HG03103 (cell line): ENCODE results near the gene KLHL20.
"Not testable (repeated sequence)": the region's sequence is repeated elsewhere in the genome, so short reads cannot be mapped to it uniquely, and the experiment has no call there.

Source experiments
- ATAC-seq: cut with Tn5 transposase; IDR thresholded peaks from one replicate; pipeline ENCODE4 v1.9.1; 2021; ENCODE audit warnings: low read depth; ENCODE audit not compliant: unreplicated experiment

KLHL20 gene

GRCh38 chr1:173744651-173745050 lies 29.9 kb downstream of the KLHL20 start:
- no peak for ATAC-seq

DNA sequence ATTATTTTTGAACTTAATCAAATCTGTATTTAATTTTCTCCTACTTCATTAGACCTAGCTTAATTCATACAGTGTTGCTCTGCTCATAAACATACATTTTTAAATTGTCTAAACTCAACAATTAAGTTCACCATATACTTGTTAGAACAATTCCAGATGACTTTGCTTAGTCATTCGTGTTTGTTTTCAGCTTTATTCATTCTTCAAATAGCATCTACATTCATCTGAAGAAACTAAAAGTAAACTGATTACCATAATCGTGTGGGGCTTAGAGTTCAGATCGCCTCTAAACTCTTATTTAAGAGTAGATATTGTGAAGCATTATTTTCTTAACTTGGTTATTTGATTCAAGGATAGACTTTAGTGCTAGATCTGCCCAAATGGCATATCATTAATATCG lies 34.4 kb downstream of the KLHL20 start:
- ATAC-seq, result no peak

- ATAC-seq, result no peak
Measured at GRCh38 chr1:173753830-173754229, 39.0 kb downstream of the KLHL20 start.

DNA sequence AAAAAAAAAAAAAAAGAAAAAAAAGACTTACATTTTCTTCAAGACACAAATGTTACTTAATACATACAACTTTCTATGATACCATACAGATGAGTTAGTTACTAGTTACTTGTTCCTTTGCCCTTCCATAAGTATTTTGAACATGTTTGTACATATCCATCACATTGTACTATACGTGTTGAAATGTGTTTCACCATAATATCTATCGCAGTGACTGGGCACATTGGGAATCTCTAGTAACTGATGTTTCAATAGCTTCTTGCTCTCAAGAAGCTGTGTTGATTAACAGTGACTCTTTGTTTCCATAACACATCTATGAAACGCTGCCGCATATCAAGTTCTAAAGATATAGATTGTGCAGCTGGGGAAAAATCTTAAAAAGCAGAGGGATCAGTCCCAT lies 42.9 kb downstream of the KLHL20 start:
- no peak for ATAC-seq

DNA sequence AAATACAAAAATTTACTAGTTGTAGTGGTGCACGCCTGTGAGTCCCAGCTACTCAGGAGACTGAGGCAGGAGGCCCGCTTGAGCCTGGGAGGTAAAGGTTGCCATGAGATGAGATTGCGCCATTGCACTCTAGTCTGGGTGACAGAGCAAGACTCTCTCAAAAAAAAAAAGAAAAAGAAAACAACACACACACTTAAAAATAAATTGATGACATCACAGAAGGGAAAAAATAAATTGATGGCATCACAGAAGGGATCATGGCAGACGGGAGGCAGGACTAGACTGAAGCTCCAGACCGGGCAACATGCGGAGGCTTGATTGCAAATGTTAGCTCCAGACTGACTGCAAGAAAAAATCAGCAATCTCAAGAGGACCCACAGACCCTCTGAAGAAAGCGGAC lies 43.3 kb downstream of the KLHL20 start:
- ATAC-seq, result no peak

DNA sequence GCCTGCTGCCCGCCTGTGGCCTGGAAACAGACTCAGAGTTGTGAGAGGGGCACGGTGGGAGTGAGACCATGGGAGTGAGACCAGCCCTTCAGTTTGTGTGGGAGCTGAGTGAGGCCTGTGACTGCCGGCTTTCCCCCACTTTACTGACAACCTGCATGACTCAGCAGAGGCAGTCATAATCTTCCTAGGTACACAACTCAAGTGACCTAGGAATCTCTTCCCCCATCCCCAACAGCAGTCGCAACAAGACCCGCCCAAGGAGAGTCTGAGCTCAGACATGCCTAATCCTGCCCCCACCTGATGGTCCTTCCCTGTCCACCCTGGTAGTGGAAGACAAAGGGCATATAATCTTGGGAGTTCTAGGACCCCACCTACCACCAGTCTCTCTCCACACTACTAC lies 44.2 kb downstream of the KLHL20 start:
- no peak for ATAC-seq

DNA sequence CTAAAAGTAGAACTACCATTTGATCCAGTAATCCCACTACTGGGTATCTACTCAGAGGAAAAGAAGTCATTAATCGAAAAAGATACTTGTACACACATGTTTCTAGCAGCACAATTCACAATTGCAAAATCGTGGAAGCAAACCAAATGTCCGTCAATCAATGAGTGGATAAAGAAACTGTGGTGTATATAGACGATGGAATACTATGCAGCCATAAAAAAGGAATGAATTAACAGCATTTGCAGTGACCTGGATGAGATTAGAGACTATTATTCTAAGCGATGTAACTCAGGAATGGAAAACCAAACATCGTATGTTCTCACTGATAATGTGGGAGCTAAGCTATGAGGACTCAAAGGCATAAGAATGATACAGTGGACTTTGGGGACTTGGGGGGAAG lies 49.5 kb downstream of the KLHL20 start:
- ATAC-seq, result not testable (repeated sequence)

- ATAC-seq, result no peak
Measured at GRCh38 chr1:173768206-173768605, 53.4 kb downstream of the KLHL20 start.

GRCh38 chr1:173768827-173769226 lies 54.0 kb downstream of the KLHL20 start:
- no peak for ATAC-seq

- not testable (repeated sequence) for ATAC-seq
Measured at GRCh38 chr1:173770330-173770729, 55.5 kb downstream of the KLHL20 start.

- no peak for ATAC-seq
Measured at GRCh38 chr1:173771560-173771959, 56.8 kb downstream of the KLHL20 start.

- ATAC-seq, result no peak
Measured at GRCh38 chr1:173775578-173776226, 60.9 kb downstream of the KLHL20 start.

DNA sequence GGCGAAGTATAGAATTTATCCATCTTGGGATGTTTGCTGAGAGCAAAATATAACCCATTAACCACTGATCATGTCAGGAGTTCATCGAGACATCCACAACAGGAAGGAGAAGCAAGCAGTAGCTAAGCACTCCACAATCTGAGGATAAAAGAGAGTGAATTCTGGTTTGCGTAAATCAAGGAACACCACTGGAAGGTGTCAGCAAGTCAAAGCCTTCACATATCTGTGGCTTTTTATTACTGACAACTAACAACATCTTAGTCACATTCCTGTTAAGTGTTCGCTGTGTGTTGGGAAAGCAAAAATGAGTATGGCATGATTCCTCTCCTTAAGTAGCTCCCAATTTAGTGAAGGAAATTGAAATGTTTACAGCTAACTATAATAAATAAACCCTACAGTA lies 65.2 kb downstream of the KLHL20 start:
- ATAC-seq, result no peak

DNA sequence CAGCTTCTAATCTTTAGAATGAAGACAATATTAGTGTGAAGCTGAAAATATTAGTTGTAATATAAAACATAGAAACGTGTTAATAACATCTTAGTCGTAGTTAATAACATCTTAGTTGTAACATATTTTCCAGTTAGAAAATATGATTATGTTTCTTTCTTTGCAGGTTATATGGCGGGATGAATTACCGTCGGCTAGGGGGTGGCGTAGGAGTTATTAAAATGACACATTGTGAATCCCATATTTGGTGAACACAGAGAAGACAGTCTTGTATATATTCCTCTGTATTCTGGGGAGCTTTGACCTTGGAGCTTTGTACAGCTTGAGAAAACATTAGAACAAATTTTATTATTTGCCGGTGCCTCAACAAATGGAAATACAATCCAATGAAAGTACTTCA lies 70.2 kb downstream of the KLHL20 start:
- ATAC-seq, result no peak

DNA sequence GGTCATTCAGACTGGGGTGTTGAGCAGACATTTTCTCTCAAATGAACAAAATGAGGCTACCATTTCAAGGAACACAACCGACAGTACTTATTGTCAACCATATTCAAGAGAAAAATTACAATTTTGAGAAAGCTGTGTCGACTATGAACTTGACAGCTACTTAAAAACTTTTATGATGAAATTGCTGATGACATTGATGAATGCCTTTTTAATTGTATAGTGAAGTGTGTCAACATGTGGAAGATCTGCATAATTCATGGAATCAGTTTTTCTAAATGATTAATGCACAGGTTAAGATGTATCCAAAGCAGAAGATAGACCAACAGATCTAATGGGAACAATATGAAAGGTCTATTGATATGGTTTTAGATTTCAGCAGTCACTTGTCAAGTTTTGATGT lies 75.1 kb downstream of the KLHL20 start:
- ATAC-seq, result no peak

- ATAC-seq, result no peak
Measured at GRCh38 chr1:173798078-173798477, 83.3 kb downstream of the KLHL20 start.

- ATAC-seq, result not testable (repeated sequence)
Measured at GRCh38 chr1:173799995-173800394, 85.2 kb downstream of the KLHL20 start.

DNA sequence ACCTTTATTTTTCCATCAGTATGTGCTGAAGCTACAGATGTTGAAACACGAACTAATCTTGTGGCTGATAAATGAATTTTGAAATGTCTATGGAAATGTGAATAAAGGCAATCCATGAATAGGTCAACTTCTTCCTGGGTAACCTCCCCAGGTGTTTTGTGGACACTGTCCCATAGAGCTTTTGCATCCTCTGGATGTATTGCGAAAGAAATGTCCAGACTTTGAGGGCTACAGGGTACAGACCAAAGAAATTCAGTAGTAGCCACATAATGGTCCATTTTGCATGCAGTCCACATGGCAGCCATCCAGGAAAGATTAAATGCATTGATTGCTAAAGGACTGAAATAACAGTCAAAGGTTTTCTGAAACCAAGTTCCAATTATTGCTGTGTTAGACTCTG lies 88.2 kb downstream of the KLHL20 start:
- ATAC-seq, result no peak

- not testable (repeated sequence) for ATAC-seq
Measured at GRCh38 chr1:173813654-173814053, 98.9 kb downstream of the KLHL20 start.

DNA sequence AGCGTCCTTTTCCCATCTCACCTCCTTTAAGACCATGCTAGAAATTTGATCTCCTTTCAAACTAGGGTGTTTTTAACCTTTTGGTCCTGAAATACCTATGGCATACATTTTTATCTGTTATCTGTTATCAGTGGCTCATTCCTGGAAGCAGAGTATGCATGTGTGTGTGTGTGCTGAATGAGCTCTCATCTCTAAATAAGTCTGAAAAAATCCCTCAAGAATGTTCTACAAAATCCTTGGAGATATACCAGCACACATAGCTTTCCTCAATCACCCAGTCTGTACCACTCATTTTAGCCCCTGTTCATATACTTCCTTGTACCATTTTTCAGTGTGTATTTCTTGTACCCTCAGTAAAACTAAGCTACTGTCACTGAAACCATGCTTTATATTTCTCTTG lies 103.7 kb downstream of the KLHL20 start:
- ATAC-seq, result no peak

DNA sequence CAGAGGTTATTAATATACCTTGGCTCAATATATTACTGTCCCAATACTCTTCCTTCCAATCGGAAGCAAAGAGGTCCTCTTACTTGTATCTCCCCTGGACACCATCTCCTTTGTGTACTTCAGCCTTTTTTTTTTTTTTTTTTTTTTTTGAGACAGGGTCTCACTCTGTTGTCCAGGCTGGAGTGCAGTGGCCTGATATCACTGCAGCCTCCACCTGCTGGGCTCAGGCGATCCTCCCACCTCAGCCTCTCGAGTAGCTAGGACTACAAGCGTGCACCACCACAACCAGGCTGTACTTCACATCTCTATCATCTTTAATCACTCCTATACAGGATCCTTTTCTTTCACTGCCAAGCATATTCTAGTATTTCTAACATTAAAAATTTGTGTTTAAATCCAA lies 106.9 kb downstream of the KLHL20 start:
- no peak for ATAC-seq

DNA sequence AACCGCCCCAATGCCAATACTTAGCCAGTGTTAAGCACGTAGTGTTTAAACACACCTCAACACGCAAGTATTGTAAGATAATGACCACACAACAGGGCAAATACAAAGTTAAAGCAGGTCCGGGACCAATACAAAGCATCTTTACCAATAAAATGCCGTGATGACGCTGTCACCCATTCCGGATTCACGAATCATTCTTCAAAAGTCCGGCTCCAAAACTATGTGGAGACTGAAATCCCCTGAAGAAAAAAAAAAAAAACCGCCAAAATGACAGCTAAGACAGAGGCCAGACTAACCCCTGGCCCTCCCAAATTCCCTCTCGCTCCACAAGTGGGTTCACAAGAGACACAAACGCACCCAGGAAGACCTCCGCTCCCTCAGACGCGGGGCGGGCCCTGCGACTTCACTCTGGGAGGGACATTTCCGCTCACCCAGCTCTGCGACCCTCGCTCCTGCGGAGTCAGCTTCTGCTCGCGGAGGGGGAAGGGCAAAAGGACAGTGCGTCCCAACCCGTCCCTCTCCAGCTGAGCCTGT lies 109.1 kb downstream of the KLHL20 start:
- ATAC-seq, result peak; percentile 29
